ENCODE results near the gene ADNP. TPM values are rescaled to one million over a fixed set of nuclear protein-coding genes. Genes with fewer than 3 reads are reported as not detected.

ADNP gene
- total and polyA plus RNA-seq, 2 of the 4 experiments (the other 2 are of a cell fraction): 23.3 to 24.8 TPM

GRCh38 chr20:50911716-50912115 lies 19.5 kb downstream of the ADNP start:
- no peak for ATAC-seq (ENCODE audit: low read depth)
- intact Hi-C loops (cut with micrococcal nuclease): loop anchor here (5.0 kb wide), 1 partner anchor 94 kb away; no protein-coding TSS in a partner anchor
- no peak overlapping the region for H3K27ac ChIP-seq (ENCODE audit: insufficient read depth, low read length)

More at GRCh38 chr20:50911716-50912115, 19.5 kb downstream of the ADNP start:
- Histone ChIP-seq H2BK120ac (ENCODE audit: low read depth, low read length) (no peak overlapping the region), H3K56ac (ENCODE audit: extremely low read depth, insufficient read depth, low read length) (no peak overlapping the region), H4K8ac (ENCODE audit: low read depth in 2 of 2, low read length in 2 of 2) (no peak overlapping the region), H2BK5ac (ENCODE audit: low read depth, low read length, poor library complexity, severe bottlenecking) (peak overlapping the region; percentile 15), H4K20me1 (ENCODE audit: insufficient read depth, low read length) (peaks cover 95% of the 10 kb centered on the region), H3K4ac (ENCODE audit: low read depth, low read length) (no peak overlapping the region), H2AFZ (replicated peaks; ENCODE audit: low read length, poor library complexity) (no peak overlapping the region), H3K4me2 (ENCODE audit: low read depth, low read length) (no peak overlapping the region), H3K18ac (ENCODE audit: low read depth, low read length) (no peak overlapping the region), H2AK9ac (replicated peaks; ENCODE audit: low read depth, low read length, poor library complexity) (no peak overlapping the region), H2AK5ac (ENCODE audit: low read depth, low read length) (no peak overlapping the region), H3K79me1 (ENCODE audit: low read depth in 1 of 2, low read length in 2 of 2) (peaks cover 11 to 61% of the 10 kb centered on the region in 2 experiments; a peak in 3 of 4 replicates), H3K36me3 (ENCODE audit: control insufficient read depth, insufficient read depth, low read length) (peaks cover 3% of the 10 kb centered on the region; the same call in 1 of the 2 replicates), H3K4me3 (ENCODE audit: insufficient read depth, low read depth, low read length) (no peak overlapping the region), H4K91ac (ENCODE audit: insufficient read depth, low read depth, low read length) (no peak overlapping the region), H2BK15ac (ENCODE audit: low read depth, low read length) (no peak overlapping the region), H3K9me3 (ENCODE audit: control insufficient read depth, insufficient read depth, low read length) (no peaks in the 10 kb centered on the region), H3K27me3 (ENCODE audit: control insufficient read depth, insufficient read depth, low read length) (no peaks in the 10 kb centered on the region), H2BK20ac (ENCODE audit: low read depth, low read length) (no peak overlapping the region), H3K14ac (replicated peaks; ENCODE audit: low read depth, low read length) (no peak overlapping the region), H3K4me1 (ENCODE audit: control insufficient read depth, insufficient read depth, low read length) (peaks cover 26% of the 10 kb centered on the region), H3K23ac (ENCODE audit: low read depth, low read length) (no peak overlapping the region; the same call in 1 of the 2 replicates), H3K9me1 (ENCODE audit: insufficient read depth, low read length) (peaks cover 29% of the 10 kb centered on the region), H4K5ac (ENCODE audit: low read depth, low read length) (no peak overlapping the region), H3K9ac (ENCODE audit: low read depth, low read length) (no peak overlapping the region)
- ChIA-PET CTCF (interaction anchor here (0.7 to 1.3 kb wide), 4 partner anchors 11 to 117 kb away, joined by 3 to 5 read pairs (median 3); partner anchors contain the start of gene BCAS4), POLR2A (ENCODE audit: unreplicated experiment) (interaction anchor here (0.6 kb wide), 1 partner anchor 278 kb away, joined by 4 read pairs; no protein-coding TSS in a partner anchor)
- dilution Hi-C loops (cut with HindIII; ENCODE audit: low sequenced_read_pairs, unreplicated experiment): loop anchor here (25.0 kb wide), 1 partner anchor 99 kb away; no protein-coding TSS in a partner anchor
- TF ChIP-seq CTCF (conservative IDR thresholded peaks at IDR 0.05; ENCODE audit: low read depth, low read length): no peak
- TF ChIP-seq MAFK (IDR thresholded peaks at IDR 0.05; ENCODE audit: low read depth, low read length): no peak
- no peak for TF ChIP-seq RCOR1 (IDR thresholded peaks at IDR 0.05; ENCODE audit: insufficient replicate concordance, low read length)
- in situ Hi-C loops (cut with MboI; ENCODE audit: low sequenced_read_pairs): no loop called here
- no CpG with 5 or more reads among the region's 1 CpG for WGBS, 2 experiments (ENCODE audit: extremely low coverage in 2 of 2, insufficient read length in 1 of 2)
- no TSS peak for BruUV-seq (replicated peaks)
- peak; percentile 35 for DNase-seq

Data from IMR-90 (cell line).